RWPE2 (cell line): ENCODE results near the gene WWOX.

Source experiments
- ATAC-seq: fragments of 200-7000 bp; cut with Tn5 transposase; 3 replicates; pipeline ENCODE4 v1.9.1; 2021; ENCODE audit warnings: low read depth
- DNase-seq: peaks from one replicate; pipeline ENCODE4 v3.0.0-alpha.2; 2020; ENCODE audit warnings: low spot score
- H3K27ac ChIP-seq: fragments of 450-650 bp; 2 replicates; pipeline ENCODE4 v1.5.1; 2017; ENCODE audit warnings: mild to moderate bottlenecking; ENCODE audit not compliant: poor library complexity, severe bottlenecking
- H3K27me3 ChIP-seq: fragments of 250-450 bp; sonication (Bioruptor Pico); 2 replicates; pipeline ENCODE4 v1.5.1; 2021; ENCODE audit warnings: mild to moderate bottlenecking, moderate library complexity; ENCODE audit not compliant: insufficient read depth, poor library complexity, severe bottlenecking
- H3K36me3 ChIP-seq: fragments of 250-450 bp; sonication (Bioruptor Pico); 2 replicates; pipeline ENCODE4 v1.5.1; 2020; ENCODE audit warnings: low read depth, mild to moderate bottlenecking, moderate library complexity
- H3K4me1 ChIP-seq: fragments of 250-450 bp; sonication (Bioruptor Pico); 2 replicates; pipeline ENCODE4 v1.5.1; 2021; ENCODE audit warnings: mild to moderate bottlenecking, moderate library complexity; ENCODE audit not compliant: insufficient read depth, poor library complexity, severe bottlenecking
- H3K4me3 ChIP-seq: fragments of 250-450 bp; sonication (Bioruptor Pico); 2 replicates; pipeline ENCODE4 v1.5.1; 2021; ENCODE audit warnings: mild to moderate bottlenecking, moderate library complexity; ENCODE audit not compliant: severe bottlenecking
- H3K9me3 ChIP-seq: fragments of 250-450 bp; sonication (Bioruptor Pico); 2 replicates; pipeline ENCODE4 v1.5.1; 2021; ENCODE audit warnings: mild to moderate bottlenecking, moderate library complexity; ENCODE audit not compliant: severe bottlenecking
- CTCF ChIP-seq: fragments of 450-650 bp; IDR thresholded peaks from one replicate; pipeline ENCODE4 v1.5.1; 2017; ENCODE audit warnings: mild to moderate bottlenecking, moderate library complexity; ENCODE audit not compliant: poor library complexity, severe bottlenecking

The WWOX gene

GRCh38 chr16:78430281-78430680, 330.8 kb downstream of the WWOX start:
- Histone ChIP-seq H3K4me3 (no peak overlapping the region), H3K36me3 (no peaks in the 10 kb centered on the region), H3K4me1 (no peaks in the 10 kb centered on the region), H3K27me3 (no peaks in the 10 kb centered on the region), H3K27ac (no peak overlapping the region), H3K9me3 (no peaks in the 10 kb centered on the region)
- DNase-seq, result no peak
- TF ChIP-seq CTCF, result no peak
- ATAC-seq, result no peak

GRCh38 chr16:78431004-78431670, 331.7 kb downstream of the WWOX start:
- H3K27ac ChIP-seq, result no peak overlapping the region
- no peaks in the 10 kb centered on the region for H3K27me3 ChIP-seq
- ATAC-seq (no peak), DNase-seq (no peak)
- no peak overlapping the region for H3K4me3 ChIP-seq
- no peaks in the 10 kb centered on the region for H3K36me3 ChIP-seq
- H3K9me3 ChIP-seq, result no peaks in the 10 kb centered on the region
- H3K4me1 ChIP-seq, result no peaks in the 10 kb centered on the region
- no peak for TF ChIP-seq CTCF

GRCh38 chr16:78431701-78432100, 332.2 kb downstream of the WWOX start:
- ATAC-seq, result no peak
- no peak overlapping the region for H3K4me3 ChIP-seq
- no peak for TF ChIP-seq CTCF

GRCh38 chr16:78432451-78432850, 333.0 kb downstream of the WWOX start:
- ATAC-seq, result no peak
- Histone ChIP-seq H3K4me1 (no peaks in the 10 kb centered on the region), H3K27ac (no peak overlapping the region), H3K36me3 (no peaks in the 10 kb centered on the region), H3K4me3 (no peak overlapping the region), H3K27me3 (no peaks in the 10 kb centered on the region), H3K9me3 (no peaks in the 10 kb centered on the region)
- no peak for TF ChIP-seq CTCF
- DNase-seq, result no peak

More at GRCh38 chr16:78431701-78432100, 332.2 kb downstream of the WWOX start:
- no peak for DNase-seq
- Histone ChIP-seq H3K27ac (no peak overlapping the region), H3K4me1 (no peaks in the 10 kb centered on the region), H3K36me3 (no peaks in the 10 kb centered on the region), H3K9me3 (no peaks in the 10 kb centered on the region), H3K27me3 (no peaks in the 10 kb centered on the region)

DNA sequence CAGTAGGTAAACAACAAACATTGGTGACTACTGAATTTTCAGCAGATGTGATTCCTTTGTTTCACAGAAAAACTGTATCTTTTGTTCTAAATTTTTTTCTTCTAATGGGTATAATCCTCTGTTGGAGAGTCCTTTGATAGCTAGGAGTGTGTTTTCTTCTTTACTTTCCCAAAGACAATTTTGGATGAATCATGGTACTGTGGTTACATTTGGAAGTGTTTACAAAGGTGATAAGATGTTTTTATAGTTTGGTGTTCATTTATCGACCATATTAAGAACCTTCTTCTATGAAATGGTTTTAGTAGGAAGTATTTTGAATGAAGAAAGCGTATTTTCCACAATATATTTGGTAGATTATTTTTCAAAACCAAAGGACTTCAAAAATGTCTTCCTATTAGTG, 333.7 kb downstream of the WWOX start:
- TF ChIP-seq CTCF, result no peak
- Histone ChIP-seq H3K27ac (no peak overlapping the region), H3K4me3 (no peak overlapping the region), H3K9me3 (no peaks in the 10 kb centered on the region), H3K27me3 (no peaks in the 10 kb centered on the region), H3K36me3 (no peaks in the 10 kb centered on the region), H3K4me1 (no peaks in the 10 kb centered on the region)
- DNase-seq (no peak), ATAC-seq (no peak)
